Astrocyte of the spinal cord (primary cell): Measurements from ENCODE around the gene DOK7.

Experiments
- DNase-seq: peaks from one replicate; pipeline ENCODE4 v3.0.0; 2011; ENCODE audit warnings: low read depth, low spot score
- H3K4me3 ChIP-seq: 2 replicates; pipeline ENCODE4 v1.5.1; 2011; ENCODE audit warnings: low read depth, mild to moderate bottlenecking, low read length, moderate library complexity
- CTCF ChIP-seq: IDR thresholded peaks from 2 replicates; pipeline ENCODE4 v1.5.1; 2012; ENCODE audit warnings: low read depth, mild to moderate bottlenecking, low read length, inconsistent platforms
- in situ Hi-C: cut with HindIII; loops from 2 replicates; pipeline ENCODE4 v1.10.0; 2017; ENCODE audit warnings: low sequenced_read_pairs

DOK7 gene

GRCh38 chr4:3514806-3515501, 51.8 kb downstream of the DOK7 start:
- no peak overlapping the region for H3K4me3 ChIP-seq
- in situ Hi-C loops: no loop called here
- peak; percentile 34 for TF ChIP-seq CTCF
- DNase-seq: no peak

GRCh38 chr4:3515646-3516045, 52.5 kb downstream of the DOK7 start:
- in situ Hi-C loops: no loop called here
- DNase-seq: no peak
- no peak for TF ChIP-seq CTCF

GRCh38 chr4:3516061-3516835, 53.1 kb downstream of the DOK7 start:
- in situ Hi-C loops: no loop called here
- DNase-seq: no peak
- no peak for TF ChIP-seq CTCF
- H3K4me3 ChIP-seq: no peak overlapping the region

More at GRCh38 chr4:3515646-3516045, 52.5 kb downstream of the DOK7 start:
- H3K4me3 ChIP-seq: no peak overlapping the region

GRCh38 chr4:3516836-3517730, 54.0 kb downstream of the DOK7 start:
- no peak for TF ChIP-seq CTCF
- H3K4me3 ChIP-seq: no peak overlapping the region
- in situ Hi-C loops: no loop called here
- no peak for DNase-seq

GRCh38 chr4:3517731-3518510, 54.8 kb downstream of the DOK7 start:
- no peak for DNase-seq
- no peak for TF ChIP-seq CTCF
- H3K4me3 ChIP-seq: no peak overlapping the region
- in situ Hi-C loops: no loop called here

GRCh38 chr4:3518511-3518880, 55.4 kb downstream of the DOK7 start:
- in situ Hi-C loops: no loop called here
- no peak overlapping the region for H3K4me3 ChIP-seq
- DNase-seq: no peak
- no peak for TF ChIP-seq CTCF
